ENCODE results near the gene SBF2.

SBF2 gene

DNA sequence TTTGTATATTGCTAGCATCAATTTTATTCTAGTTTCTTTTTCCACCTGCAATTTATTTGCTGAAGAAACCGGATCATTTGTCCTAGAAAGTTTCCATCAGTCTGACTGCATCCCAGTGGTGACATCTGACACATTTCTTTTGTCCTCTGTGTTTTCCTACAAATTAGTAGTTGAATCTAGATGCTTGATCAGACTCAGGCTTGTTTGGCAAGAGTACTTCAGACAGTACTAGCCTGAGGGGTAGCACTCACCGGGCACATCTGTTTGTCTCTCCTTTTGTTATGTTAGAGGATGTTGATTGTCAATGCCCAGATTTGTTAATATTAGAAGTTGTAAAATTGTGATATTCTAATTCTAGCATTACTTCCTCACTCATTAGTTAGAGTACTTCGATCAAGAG lies 425.4 kb downstream of the SBF2 start:
- no peak for DNase-seq (ENCODE audit: extremely low read depth in 1 of 2, low read depth in 1 of 2)

DNA sequence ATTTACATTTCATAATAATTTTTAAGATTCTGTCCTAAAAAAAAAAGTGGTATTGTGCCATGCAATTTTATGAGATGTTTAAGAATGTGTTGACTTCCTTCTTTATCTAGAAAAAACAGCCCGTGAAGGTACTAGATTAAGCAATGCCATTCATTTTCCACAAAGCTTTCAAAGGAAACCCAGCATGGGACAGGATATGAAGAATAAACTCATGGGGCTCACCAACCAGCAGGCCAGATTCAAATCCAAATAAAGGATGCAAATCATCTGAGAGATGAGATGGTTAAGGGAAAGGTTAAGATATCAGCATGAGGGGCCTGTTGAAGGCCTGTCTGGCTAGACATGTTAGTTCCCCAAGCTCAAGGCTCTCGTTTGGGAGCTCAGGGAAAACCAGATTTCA lies 431.0 kb downstream of the SBF2 start:
- DNase-seq (ENCODE audit: extremely low read depth in 1 of 2, low read depth in 1 of 2) = no peak

DNA sequence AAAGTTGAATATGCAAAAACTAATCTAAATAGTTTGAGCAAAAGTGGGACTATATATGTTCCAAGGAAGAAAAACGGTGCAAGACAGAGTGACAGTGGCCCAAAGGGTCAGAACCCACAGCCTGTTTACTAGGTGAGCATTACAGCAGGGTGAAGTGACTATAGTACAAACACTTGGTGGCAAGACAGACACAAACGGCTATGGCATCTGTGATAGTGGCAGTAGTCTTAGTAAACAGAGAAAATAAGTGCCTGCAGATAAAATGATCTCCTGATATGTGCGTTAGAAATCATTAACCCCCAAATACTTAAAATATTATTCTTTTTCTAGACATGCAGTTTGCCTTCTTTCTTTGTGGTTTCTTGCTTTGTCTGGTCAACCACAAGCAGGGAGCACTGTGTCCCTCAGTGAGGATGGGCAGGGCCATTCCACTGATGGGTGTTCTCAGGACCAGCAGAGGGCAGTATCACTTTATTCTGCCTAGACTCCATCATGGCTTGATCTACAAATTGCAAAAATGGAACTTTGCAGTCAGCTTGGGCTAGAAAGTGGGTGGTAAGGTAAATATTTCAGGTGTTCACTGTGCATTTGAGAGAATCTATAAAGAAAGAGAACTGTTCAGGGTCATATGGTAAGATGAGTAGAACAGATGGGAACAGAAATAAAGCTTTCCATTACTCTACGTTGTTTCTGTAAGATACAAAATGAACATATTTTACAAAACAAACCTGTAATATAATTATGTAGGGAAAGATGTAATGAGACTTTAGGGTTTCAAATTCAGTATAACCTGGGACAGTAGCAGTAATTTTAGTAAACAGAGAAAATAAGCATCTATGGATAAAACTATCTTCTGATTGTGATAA lies 431.9 kb downstream of the SBF2 start:
- no peak for DNase-seq (ENCODE audit: extremely low read depth in 1 of 2, low read depth in 1 of 2)

DNA sequence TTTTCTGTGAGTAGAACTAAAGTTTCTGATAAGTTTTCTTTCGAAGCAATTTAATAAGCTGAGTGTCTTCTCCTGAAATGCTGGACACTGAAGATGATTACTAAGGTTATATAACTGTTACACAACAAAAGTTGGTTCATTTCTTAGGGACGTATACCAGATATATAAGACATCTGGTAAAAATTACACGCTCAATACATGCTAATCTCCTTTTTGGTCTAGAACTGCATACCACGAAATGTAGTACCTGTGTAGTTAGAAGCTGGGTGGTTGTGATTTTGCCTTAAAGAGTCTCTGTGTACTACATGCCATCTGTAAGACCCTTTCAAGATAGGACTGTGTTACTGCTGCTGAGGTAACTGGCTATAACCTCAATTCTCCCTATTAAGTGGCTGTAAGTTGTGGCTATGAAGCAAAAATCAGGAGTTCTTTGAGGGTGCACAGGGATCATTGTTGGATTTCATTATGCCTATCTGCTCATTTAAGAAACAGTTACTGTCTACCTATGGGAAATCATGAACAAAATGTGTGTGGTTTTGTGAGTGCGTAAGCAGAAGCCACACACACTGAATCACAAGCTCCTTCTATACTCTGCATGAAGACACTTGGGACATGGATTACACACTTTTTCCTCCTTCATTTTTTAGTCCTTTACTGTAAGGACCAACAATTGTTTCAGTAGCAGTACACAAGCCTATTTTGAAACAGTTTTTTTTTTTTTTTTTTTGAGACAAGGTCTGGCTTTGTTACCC lies 434.3 kb downstream of the SBF2 start:
- no peak for DNase-seq (ENCODE audit: extremely low read depth in 1 of 2, low read depth in 1 of 2)

DNA sequence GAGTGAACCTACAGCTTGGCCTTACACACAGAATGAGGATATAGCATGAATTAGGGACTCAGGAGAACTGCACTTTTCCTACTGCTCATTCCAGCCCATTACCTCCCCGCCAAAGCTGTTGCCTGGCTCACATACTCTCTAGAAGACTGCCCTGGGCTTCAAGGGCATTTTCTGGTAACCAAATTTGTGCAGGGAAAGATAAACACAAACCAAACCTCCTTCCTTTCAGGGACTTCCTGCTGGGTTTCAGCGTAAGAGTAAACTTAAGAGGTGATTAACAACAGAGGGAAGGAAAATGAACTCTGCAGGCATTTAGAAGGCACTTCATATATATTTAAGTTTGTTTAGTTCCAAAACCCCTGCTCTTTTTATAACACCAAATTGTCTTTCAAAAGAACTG lies 435.2 kb downstream of the SBF2 start:
- DNase-seq (ENCODE audit: extremely low read depth in 1 of 2, low read depth in 1 of 2) = no peak

DNA sequence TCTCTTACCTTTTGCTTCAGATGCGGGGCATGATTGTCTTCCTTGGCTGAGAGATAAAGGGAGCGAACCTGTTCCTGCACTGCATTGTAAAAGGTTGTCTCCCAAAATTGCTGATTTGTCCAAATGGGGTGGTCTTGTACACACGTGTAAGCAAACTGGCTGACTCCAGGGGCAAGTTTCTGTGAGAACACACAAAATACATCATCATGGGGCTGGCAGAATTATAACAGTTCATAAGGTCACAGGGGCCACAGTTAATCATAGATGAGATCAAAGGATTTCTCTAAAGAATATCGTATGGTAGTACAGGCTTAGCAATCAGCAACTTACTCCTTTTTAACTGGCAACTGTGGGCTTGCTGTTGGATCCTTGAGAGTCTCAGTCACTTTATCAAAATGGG lies 435.8 kb downstream of the SBF2 start:
- no peak for DNase-seq (ENCODE audit: extremely low read depth in 1 of 2, low read depth in 1 of 2)

DNA sequence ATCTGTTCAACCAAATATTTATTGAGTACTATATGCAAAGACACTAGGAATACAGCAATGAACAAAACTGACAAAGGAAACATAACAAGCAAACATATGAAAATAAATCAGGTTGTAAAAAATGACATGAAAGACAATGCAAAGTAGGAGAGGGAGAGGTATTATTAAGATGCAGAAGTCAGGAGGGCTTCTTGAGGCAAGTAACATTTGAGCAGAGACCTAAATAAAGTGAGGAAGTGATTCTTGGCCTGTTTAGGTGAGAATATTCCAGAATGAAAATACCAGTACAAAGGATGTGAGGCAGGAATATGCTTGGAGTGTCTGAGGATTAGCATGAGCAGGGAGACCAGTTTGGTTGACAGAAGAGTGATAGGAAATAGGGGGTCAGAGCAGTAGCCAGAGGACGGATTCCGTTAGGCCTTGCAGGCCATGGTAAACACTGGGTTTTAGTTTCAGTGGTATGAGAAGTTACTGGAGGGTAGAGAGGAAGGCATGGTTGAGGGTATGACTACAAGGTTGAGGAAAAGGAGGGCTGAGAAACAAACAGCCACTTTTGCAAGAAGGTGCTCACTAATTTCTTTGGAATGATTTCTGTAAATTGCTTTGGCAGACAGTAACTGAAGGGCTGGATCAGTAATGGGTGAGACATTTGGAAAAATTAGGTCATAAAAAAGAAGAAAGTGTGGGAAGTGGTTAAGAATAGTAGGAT lies 438.3 kb downstream of the SBF2 start:
- no peak for DNase-seq (ENCODE audit: extremely low read depth in 1 of 2, low read depth in 1 of 2)

DNA sequence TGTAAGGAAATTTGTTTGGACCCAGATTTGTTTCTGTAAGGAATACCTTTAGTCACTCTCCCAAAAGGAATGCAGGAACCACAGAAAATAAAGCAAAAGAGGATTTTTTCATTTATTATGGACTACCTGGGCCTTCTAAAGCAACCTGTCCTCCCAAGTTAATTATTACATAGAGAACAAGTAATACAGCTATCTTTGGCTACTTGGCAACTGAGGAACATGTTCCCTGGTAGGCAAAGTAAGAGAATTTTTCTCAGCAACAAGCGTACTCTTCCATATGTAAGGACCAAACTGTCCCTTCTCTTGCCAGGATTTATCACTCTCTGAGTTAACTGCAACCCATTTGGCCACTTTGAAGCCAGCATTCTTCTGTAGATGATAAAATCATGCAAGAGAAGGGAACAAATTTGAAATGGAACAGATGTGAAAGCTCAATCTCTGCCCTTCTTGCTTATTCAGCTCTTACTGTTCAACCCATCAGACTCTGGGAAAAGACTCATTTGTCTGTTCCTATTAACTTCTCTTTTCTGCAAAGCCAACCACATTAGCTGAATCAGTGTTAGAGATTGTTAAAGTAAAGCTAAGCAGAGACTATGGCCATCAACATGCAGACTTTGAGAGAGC lies 440.0 kb downstream of the SBF2 start:
- no peak for DNase-seq (ENCODE audit: extremely low read depth in 1 of 2, low read depth in 1 of 2)

DNA sequence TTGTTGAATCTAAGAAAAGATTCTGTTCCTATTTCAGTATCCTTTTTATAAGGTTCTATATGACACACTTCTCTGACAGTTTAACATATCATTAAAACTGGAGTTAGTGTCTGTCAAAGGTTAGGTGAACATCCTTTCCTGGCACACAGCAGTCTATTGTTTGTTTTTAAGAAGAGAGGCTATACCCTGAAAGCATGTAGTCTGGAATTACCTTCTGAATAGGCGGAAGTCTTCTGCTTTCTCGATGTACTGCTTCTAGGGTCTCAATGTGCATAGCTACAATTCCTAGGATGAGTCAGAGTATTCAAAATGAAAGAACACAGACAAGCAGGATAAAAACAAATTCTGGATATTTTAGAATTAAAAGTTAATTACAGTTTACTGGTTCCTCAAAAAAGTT lies 441.6 kb downstream of the SBF2 start:
- DNase-seq (ENCODE audit: extremely low read depth in 1 of 2, low read depth in 1 of 2) = no peak

DNA sequence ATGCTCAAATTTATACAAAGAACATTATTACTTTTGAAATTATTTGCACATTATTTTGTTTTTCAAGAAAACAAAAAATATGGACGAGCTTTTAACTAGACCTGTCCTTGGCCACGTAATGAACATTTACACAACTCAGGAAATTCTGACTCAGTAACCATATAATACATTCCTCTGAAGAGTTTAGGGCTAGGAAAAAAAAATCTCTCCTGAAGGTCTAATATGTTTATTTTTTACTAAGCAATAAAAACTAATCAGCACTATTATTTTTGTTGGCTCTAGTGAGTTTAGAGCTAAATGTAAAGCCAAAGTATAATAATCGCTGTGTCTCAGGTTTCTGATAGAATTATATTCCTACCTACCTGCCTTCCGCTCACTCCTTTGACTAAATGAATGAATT lies 442.7 kb downstream of the SBF2 start:
- DNase-seq (ENCODE audit: extremely low read depth in 1 of 2, low read depth in 1 of 2) = no peak

DNA sequence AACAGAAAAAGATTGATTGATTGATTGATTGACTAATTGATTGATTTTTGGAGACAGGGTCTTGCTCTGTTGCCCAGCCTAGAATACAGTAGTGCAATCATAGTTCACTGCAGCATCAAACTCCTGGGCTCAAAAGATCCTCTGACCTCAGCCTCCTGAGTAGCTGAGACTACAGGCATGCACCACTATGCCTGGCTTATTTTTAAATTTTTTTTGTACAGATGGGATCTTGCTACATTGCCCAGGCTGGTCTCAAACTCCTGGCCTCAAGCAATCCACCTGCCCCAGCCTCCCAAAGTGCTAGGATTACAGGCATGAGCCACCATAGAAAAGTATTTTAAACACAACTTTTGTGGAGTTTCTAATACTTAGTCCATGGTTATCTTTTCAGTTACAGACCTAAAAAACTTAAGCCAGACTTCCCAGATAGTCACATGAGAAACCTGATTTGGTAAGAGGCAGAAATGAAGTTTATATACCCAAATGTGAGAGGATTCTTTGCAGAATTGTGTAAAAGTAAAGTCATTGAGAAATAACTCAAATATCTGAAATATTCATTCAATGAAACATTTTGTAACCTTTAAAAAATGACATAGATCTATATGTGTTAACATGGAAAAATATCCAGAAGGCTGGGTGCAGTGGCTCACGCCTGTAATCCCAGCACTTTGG lies 443.7 kb downstream of the SBF2 start:
- DNase-seq (ENCODE audit: extremely low read depth in 1 of 2, low read depth in 1 of 2) = no peak

DNA sequence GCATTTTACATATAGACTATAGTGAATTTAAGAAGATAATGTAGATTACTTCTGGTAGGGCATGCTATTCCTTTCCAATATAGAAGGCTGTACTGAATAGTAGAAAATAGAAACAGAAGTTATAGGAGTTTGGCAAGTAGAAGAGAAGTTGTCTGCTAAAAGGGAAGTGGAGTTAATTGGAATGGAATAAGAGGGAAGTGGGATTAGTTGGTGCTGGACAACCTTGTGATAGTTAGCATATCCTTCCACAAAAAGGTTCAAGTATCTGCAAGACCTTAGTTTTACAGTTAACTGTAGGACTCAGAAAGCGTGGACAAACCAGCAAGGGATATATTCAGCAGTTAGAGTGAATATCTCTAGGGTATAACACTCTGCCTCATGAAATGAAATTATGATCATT lies 444.6 kb downstream of the SBF2 start:
- DNase-seq (ENCODE audit: extremely low read depth in 1 of 2, low read depth in 1 of 2) = no peak

DNA sequence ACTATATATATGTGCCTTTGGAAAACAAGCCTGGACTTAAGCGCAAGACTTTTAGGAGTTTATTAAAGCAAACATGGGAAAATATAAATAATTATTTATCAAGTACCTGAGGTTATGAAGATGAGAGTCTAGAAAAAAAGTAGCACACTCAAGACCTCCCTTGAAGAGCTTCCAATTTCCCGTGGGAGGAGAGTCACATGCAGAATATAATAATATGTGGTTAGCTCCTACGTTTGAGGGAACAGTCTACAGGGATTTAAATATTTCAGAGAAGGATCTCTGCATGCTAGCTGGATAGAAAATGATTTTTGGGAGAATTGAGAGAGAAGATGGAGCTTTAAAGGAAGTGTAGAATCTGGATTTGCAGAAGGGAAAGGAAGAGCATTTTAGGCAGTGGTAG lies 446.4 kb downstream of the SBF2 start:
- DNase-seq (ENCODE audit: extremely low read depth in 1 of 2, low read depth in 1 of 2) = no peak

DNA sequence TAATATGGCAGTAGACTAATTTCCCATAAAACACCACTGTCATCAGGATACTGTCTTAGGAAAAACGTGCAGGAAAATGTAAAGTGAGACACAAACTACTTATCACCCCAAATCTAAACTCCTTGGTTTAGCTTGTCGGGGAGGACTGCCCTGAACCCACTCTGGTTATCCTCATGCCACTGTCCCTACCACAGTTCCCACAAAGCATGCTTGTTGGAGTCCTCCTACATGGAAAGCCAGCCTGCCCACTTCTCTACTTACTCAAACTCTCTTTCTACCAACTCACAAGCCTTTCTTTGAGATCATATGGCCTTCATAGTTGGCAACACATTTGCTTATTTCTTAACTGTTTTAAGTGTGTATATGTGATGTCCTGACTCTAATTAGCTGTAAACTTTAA lies 451.1 kb downstream of the SBF2 start:
- DNase-seq (ENCODE audit: extremely low read depth in 1 of 2, low read depth in 1 of 2) = no peak

DNA sequence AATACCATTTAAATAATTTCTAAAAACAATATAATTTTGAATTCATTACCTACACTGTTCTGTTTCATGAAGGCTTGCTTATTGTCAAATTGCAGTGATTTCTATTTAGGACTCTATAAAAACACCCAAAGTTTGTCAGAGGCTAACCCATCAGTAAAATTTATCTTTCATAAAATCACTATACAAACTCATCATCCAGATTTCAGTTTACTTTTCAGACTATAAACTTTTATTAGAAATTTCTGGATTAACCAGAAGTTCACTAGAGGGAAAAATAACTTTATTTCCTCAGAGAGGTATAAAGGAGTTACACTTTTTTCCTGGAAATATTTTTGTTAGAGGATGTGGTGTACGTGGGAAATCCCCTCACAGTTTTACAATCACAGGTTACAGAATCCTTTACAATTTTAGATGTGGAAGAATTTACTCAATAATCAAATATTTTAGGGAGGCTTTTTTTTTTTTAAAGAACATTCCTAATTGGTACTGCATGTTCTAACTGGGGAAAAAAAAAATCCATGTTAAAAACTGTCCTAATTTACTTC lies 453.5 kb downstream of the SBF2 start:
- no peak for DNase-seq (ENCODE audit: extremely low read depth in 1 of 2, low read depth in 1 of 2)

DNA sequence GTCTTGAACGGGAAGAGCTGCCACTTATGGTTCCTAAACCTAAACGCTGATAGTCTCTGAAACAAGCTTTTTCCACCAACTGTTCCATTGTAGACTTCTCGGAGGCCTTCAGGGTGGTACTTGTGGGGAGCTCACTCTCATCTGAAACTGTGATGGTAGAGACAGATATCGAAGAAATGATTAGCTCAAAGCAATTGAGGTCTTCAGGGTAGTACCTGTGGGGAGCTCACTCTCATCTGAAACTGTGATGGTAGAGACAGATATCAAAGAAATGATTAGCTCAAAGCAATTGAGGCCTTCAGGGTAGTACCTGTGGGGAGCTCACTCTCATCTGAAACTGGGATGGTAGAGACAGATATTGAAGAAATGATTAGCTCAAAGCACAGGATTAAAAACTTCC lies 454.5 kb downstream of the SBF2 start:
- DNase-seq (ENCODE audit: extremely low read depth in 1 of 2, low read depth in 1 of 2) = no peak

DNA sequence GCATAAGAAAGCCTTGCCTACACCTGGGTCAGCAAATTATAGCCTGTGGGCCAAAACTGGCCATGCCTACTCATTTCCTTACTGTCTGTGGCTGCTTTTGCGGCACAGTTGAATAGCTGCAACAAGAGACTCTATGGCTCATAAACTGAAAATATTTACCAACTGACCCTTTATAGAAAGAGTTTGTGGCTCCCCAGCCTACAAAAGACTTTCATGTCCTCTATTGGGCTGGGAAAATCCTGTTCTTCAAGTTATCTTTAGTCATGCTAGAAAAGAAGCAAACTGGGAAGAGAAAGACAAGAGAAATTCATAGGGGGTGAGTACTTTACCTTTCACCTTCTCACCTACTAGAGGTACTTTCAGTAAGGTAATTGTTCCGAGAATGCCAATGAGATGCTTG lies 455.1 kb downstream of the SBF2 start:
- no peak for DNase-seq (ENCODE audit: extremely low read depth in 1 of 2, low read depth in 1 of 2)

DNA sequence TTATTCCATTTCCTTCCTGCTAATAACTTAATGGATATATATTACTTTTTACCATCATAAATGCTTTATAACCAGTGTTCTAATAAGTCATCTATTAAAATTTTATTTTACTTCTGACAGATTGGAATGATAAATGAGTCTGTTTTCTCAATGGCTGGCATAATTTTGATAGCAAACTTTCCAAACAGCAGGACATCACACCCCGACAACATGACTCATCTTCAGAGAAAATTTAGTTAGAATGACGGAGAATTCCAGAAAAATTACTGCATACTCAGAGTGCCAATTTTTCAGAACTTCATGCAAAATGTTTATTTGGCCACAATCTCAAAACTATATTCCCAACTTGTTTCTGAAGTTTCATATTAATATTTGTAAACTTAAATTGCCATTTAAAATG lies 455.8 kb downstream of the SBF2 start:
- DNase-seq (ENCODE audit: extremely low read depth in 1 of 2, low read depth in 1 of 2) = no peak

DNA sequence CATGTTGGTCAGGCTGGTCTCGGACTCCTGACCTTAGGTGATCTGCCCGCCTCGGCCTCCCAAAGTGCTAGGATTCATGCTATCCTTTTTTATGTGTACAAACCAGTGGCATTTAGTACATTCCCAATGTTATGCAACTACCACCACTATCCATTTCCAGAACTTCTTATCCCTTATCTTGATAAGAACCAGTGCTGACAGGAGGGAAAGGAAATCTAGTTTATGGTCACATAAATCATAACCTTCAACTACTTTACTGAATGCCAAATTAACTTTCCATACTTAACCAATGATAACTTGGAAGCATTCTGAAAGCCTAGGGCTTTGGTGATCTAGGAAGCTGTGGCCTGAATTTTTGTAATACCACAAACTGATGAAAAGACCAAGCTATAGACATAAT lies 459.7 kb downstream of the SBF2 start:
- DNase-seq (ENCODE audit: extremely low read depth in 1 of 2, low read depth in 1 of 2) = no peak

DNA sequence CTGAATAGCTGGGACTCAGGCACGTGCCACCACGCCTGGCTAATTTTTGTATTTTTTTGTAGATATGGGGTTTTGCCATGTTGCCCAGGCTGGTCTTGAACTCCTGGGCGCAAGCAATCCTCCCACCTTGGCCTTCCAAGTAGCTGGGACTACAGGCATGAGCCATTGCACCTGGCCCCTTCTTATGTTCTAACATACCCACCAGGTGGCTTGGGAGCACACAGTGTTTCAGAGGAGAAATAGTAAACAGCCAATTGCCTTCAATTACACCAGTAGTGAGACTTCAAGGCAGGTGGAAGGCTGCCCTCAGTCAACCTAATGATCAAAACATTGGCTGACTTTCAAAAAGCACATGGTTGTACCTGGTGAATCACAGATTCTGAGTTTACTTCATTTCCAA lies 462.9 kb downstream of the SBF2 start:
- no peak for DNase-seq (ENCODE audit: extremely low read depth in 1 of 2, low read depth in 1 of 2)

DNA sequence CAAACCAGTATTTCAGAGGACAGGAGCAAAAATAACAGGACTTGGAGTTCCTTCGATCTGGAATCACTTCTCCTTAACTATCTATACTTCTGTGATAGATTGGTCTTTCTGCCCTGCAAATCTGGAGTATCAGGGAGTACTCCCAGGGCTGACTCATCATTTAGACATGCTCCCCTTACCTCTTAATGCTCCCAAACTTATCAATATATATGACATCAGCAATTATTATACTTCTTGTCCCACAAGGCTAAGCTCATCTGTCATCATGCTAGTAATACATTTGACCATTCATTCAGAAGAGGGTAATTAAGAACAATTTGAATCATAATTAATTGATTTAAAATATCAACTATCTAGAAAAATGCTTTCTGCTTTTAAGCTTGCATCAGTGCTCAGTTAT lies 466.3 kb downstream of the SBF2 start:
- no peak for DNase-seq (ENCODE audit: extremely low read depth in 1 of 2, low read depth in 1 of 2)

Data from activated CD8-positive, alpha-beta memory T cell treated with anti-CD3 and anti-CD28 coated beads for 1 hour (primary cell).